Right atrium auricular region (tissue), 2 donors: Measurements from ENCODE around the gene ANKRD13B. TPM values are rescaled to one million over a fixed set of nuclear protein-coding genes. Genes with fewer than 3 reads are reported as not detected.

Experiments used
- total RNA-seq, 2 donors: library from RNA; depleted of rRNA; stranded (reverse); fragments of >200 nt; gene quantifications; one replicate each; pipeline ENCODE4 v1.1.0, GENCODE V29; 2016

The ANKRD13B gene
- total RNA-seq, 2 donors from 2014 or later: 6.6 to 8.3 TPM

Other genes starting within 250 kb of the ANKRD13B start
- gene TAOK1, start 202.8 kb upstream of the ANKRD13B start, total RNA-seq: 10 to 100 TPM; 42.9 to 45.1 TPM
- gene ABHD15, start 26.1 kb upstream of the ANKRD13B start, total RNA-seq: 1 to 10 TPM; 9.0 to 9.5 TPM
- gene TP53I13, start 24.4 kb upstream of the ANKRD13B start, total RNA-seq: 10 to 100 TPM; 48.8 to 67.0 TPM
- gene GIT1, start 3.5 kb upstream of the ANKRD13B start, total RNA-seq: 10 to 100 TPM; 26.7 to 48.1 TPM
- gene CORO6, start 29.8 kb downstream of the ANKRD13B start, total RNA-seq: 10 to 100 TPM; 65.0 to 87.6 TPM